Gastrocnemius medialis (tissue), 4 donors: ENCODE results near the gene N4BP2. TPM values are rescaled to one million over a fixed set of nuclear protein-coding genes. Genes with fewer than 3 reads are reported as not detected.
"Not testable (repeated sequence)": the region's sequence is repeated elsewhere in the genome, so short reads cannot be mapped to it uniquely, and the experiment has no call there.

Source experiments
- ATAC-seq, 2 donors: fragments of 150-250 bp; one replicate each; pipeline ENCODE4 v1.9.1; 2016
- DNase-seq, 2 donors: peaks; one replicate each; pipeline ENCODE4 v3.0.0-alpha.2; 2019
- H3K27ac ChIP-seq, 4 donors: fragments of 200-600 bp; sonication (generic); 1 replicate in 1 of 4; 2 replicates in 3 of 4; pipeline ENCODE4 v1.5.1; 2016 to 2018; ENCODE audit warnings: mild to moderate bottlenecking in 2 of 4, moderate library complexity in 1 of 4
- H3K27me3 ChIP-seq, 3 donors: fragments of 200-600 bp; sonication (generic) in 2 of 3; 1 replicate in 1 of 3; 2 replicates in 2 of 3; pipeline versions ENCODE4 v1.5.1 to v1.6.0; 2016 to 2019; ENCODE audit warnings: mild to moderate bottlenecking in 1 of 3, moderate library complexity in 1 of 3
- H3K36me3 ChIP-seq, 2 donors: fragments of 200-600 bp; sonication (generic) in 1 of 2; one replicate each; pipeline ENCODE4 v1.5.1; 2017 to 2018
- H3K4me1 ChIP-seq, 2 donors: fragments of 200-600 bp; sonication (generic) in 1 of 2; one replicate each; pipeline ENCODE4 v1.5.1; 2016 to 2017; ENCODE audit warnings: mild to moderate bottlenecking in 2 of 2
- H3K4me3 ChIP-seq, 4 donors: fragments of 200-600 bp; sonication (generic) in 3 of 4; 1 replicate in 1 of 4; 2 replicates in 3 of 4; pipeline ENCODE4 v1.5.1; 2016 to 2019; ENCODE audit warnings: mild to moderate bottlenecking in 2 of 4
- H3K9me3 ChIP-seq, 3 donors: fragments of 200-600 bp; sonication (generic) in 2 of 3; 1 replicate in 1 of 3; 2 replicates in 2 of 3; pipeline ENCODE4 v1.5.1; 2016 to 2019
- CTCF ChIP-seq, 5 experiments: fragments of 450-650 bp in 3 of 5; fragments of 200-600 bp in 2 of 5; sonication (generic) in 2 of 5; IDR thresholded peaks in 4 of 5; conservative IDR thresholded peaks in 1 of 5; 1 replicate in 4 of 5; 2 replicates in 1 of 5; pipeline ENCODE4 v1.5.1; 2016 to 2019; ENCODE audit warnings: antibody characterized with exemption in 5 of 5, mild to moderate bottlenecking in 3 of 5, moderate library complexity in 3 of 5
- POLR2A ChIP-seq, 2 donors: fragments of 450-650 bp; IDR thresholded peaks; one replicate each; pipeline ENCODE4 v1.6.1; 2017; ENCODE audit warnings: antibody characterized with exemption in 2 of 2, mild to moderate bottlenecking in 2 of 2, moderate library complexity in 2 of 2
- in situ Hi-C, 4 donors: fragments of 200-750 bp; cut with MboI; loops; one replicate each; pipeline versions ENCODE4 v1.15.0 to v1.8.0; 2017; ENCODE audit warnings: low sequenced_read_pairs in 4 of 4
- intact Hi-C: fragments of 100-400 bp; cut with DNase I; formaldehyde crosslinking; loops from one replicate; pipeline ENCODE4 v1.15.1; 2023; ENCODE audit warnings: low total_unique reads
- total RNA-seq, 4 donors: library from RNA; depleted of rRNA; stranded (reverse); fragments of >200 nt; gene quantifications; one replicate each; pipeline versions ENCODE4 v1.1.0 to v1.2.3, GENCODE V29; 2016

Gene N4BP2
- total RNA-seq = 1 to 10 TPM; 1.3 to 7.0 (median 3.3) TPM

DNA sequence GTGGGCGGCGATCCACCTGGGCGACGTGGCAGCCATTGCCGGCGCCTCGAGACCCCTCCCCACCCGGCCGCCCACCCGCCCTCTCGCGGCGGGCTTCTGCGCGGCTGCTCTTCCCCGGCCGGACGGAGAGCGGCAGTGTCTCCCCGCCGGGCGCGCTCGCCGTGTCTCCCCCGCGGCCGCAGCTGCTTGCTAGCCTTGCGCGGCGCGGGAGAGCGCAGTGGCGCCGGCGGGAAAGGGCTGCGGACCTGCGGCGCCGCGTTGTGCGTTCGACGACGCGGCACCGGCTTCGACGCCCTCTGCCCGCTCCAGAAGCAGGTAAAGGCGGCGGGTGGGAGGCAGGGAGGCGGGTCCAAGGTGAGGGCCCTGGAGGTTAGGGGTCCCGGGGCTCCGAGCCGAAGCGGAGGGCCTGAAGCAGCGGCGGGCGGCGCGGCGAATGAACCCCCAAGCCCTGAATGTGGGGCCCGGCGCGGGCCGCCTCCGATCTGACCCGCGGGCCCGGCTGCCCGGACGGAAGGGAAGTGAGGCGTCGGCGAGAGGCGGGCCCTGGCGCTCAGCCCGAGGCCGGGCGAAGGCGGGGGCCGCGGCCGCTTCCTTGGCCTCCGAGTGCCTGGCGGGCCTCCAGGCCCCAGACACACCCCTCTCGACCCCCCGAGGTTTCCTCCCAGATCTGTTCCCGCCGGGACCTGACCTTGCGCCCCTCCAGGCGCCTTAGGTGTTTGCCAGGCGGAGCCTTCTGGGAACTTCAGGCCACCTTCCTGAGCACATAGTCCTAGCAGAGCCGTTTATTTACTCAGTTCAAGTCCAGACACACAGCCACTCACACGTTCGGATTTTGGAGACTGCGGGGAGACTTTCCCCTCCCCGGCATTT is at the start of gene N4BP2:
TSS of gene N4BP2 (plus strand) at position 135 of the 870 bp plus-strand sequence. CDS start 40,491 bp downstream, outside the sequence.
- in situ Hi-C loops = loop anchor here (10.0 to 25.0 kb wide), 2 partner anchors 255 to 258 kb away; no protein-coding TSS in a partner anchor
- Histone ChIP-seq H3K27ac (peak within 1 kb of the TSS; percentile 94 to 99 (median 96)), H3K4me3 (peak within 1 kb of the TSS; percentile 77 to 99 (median 85)), H3K9me3 (no peaks in the 10 kb centered on the region), H3K4me1 (peaks cover 3 to 13% of the 10 kb centered on the region in 2 donors), H3K27me3 (no peaks in the 10 kb centered on the region), H3K36me3 (no peaks in the 10 kb centered on the region)
- DNase-seq (peak; percentile 40 to 61), ATAC-seq (peak; percentile 69)
- intact Hi-C loops = loop anchor here (1.0 to 5.0 kb wide), 8 partner anchors 80 to 874 kb away; partner anchors contain the start of genes LIAS, PDS5A, RPL9 and SMIM14
- peak; percentile 78 to 87 for TF ChIP-seq POLR2A (IDR thresholded peaks at IDR 0.05)
- peak in 4 of 5 experiments; percentile 41 to 87 (median 68) for TF ChIP-seq CTCF (IDR thresholded peaks at IDR 0.05 in 4 of 5, conservative IDR thresholded peaks at IDR 0.05 in 1 of 5)

DNA sequence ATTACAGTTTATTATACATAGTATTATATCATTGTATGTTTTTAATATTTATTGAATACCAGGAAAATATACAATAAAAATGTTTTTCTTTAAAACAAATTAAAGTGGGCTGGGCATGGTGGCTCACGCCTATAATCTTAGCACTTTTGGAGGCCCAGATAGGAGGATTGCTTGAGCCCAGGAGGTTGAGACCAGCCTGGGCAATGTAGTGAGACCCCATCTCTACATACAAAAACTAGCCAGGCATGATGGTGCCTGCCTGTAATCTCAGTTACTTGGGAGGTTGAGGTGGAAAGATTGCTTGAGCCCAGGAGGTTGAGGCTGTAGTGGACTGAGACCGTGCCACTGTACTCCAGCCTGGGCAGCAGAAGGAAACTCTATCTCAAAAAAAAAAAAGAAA is 40.6 kb upstream of the N4BP2 start:
- TF ChIP-seq CTCF (IDR thresholded peaks at IDR 0.05 in 4 of 5, conservative IDR thresholded peaks at IDR 0.05 in 1 of 5) (no peak), POLR2A (IDR thresholded peaks at IDR 0.05) (no peak)
- in situ Hi-C loops = no loop called here
- H3K36me3 ChIP-seq = no peaks in the 10 kb centered on the region

DNA sequence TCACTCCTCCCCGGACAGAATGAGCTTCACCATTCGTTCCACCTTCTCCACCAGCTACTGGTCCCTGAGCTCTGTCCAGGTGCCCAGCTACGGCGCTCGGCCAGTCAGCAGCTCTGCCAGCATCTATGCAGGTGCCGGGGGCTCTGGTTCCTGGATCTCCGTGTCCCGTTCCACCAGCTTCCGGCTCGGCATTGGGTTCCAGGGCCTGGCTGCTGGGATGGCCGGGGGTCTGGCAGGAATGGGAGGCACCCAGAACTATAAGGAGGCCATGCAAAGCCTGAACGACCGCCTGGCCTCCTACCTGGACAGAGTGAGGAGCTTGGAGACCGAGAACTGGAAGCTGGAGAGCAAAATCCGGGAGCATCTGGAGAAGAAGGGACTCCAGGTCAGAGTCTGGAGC is 36.4 kb upstream of the N4BP2 start:
- TF ChIP-seq POLR2A (IDR thresholded peaks at IDR 0.05) (no peak), CTCF (IDR thresholded peaks at IDR 0.05 in 4 of 5, conservative IDR thresholded peaks at IDR 0.05 in 1 of 5) (no peak)
- in situ Hi-C loops = no loop called here
- no peaks in the 10 kb centered on the region for H3K4me1 ChIP-seq
- DNase-seq = no peak
- intact Hi-C loops = no loop called here
- H3K27me3 ChIP-seq = no peaks in the 10 kb centered on the region
- no peaks in the 10 kb centered on the region for H3K9me3 ChIP-seq
- no peaks in the 10 kb centered on the region for H3K36me3 ChIP-seq
- no peak overlapping the region for H3K27ac ChIP-seq
- no peak overlapping the region for H3K4me3 ChIP-seq
- ATAC-seq = no peak

More for the DNA sequence above, 40.6 kb upstream of the N4BP2 start:
- Histone ChIP-seq H3K27ac (no peak overlapping the region), H3K9me3 (no peaks in the 10 kb centered on the region), H3K4me1 (no peaks in the 10 kb centered on the region), H3K27me3 (no peaks in the 10 kb centered on the region), H3K4me3 (no peak overlapping the region)
- no peak for DNase-seq
- intact Hi-C loops = no loop called here
- ATAC-seq = no peak

GRCh38 chr4:40021116-40021515 is 35.5 kb upstream of the N4BP2 start:
- ATAC-seq, DNase-seq: not testable (repeated sequence)

GRCh38 chr4:40024049-40024448 is 32.6 kb upstream of the N4BP2 start:
- H3K27me3 ChIP-seq, H3K4me1 ChIP-seq, H3K27ac ChIP-seq, intact Hi-C loops, in situ Hi-C loops, H3K4me3 ChIP-seq, DNase-seq, H3K36me3 ChIP-seq, H3K9me3 ChIP-seq, ATAC-seq: not testable (repeated sequence)

More at GRCh38 chr4:40021116-40021515, 35.5 kb upstream of the N4BP2 start:
- H3K9me3 ChIP-seq, H3K27me3 ChIP-seq, H3K4me1 ChIP-seq, H3K36me3 ChIP-seq, in situ Hi-C loops, H3K4me3 ChIP-seq, intact Hi-C loops, H3K27ac ChIP-seq: not testable (repeated sequence)
